Breast epithelium (tissue), 4 donors: ENCODE results near the gene PLCE1. TPM values are rescaled to one million over a fixed set of nuclear protein-coding genes. Genes with fewer than 3 reads are reported as not detected.

ENCODE experiments used
- DNase-seq, 2 donors: peaks; one replicate each; pipeline ENCODE4 v3.0.0-alpha.2; 2019; ENCODE audit warnings: low spot score in 2 of 2
- H3K27ac ChIP-seq, 2 donors: fragments of 200-600 bp; sonication (generic) in 1 of 2; one replicate each; pipeline ENCODE4 v1.5.1; 2016 to 2019; ENCODE audit warnings: mild to moderate bottlenecking in 1 of 2
- H3K27me3 ChIP-seq, 2 donors: fragments of 200-600 bp; sonication (generic) in 1 of 2; one replicate each; pipeline versions ENCODE4 v1.5.1 to v1.6.0; 2017 to 2019; ENCODE audit warnings: control low read depth in 1 of 2, mild to moderate bottlenecking in 1 of 2
- H3K36me3 ChIP-seq: fragments of 200-600 bp; one replicate; pipeline ENCODE4 v1.5.1; 2019
- H3K4me1 ChIP-seq, 2 donors: fragments of 200-600 bp; sonication (generic); one replicate each; pipeline ENCODE4 v1.5.1; 2016 to 2019; ENCODE audit warnings: control low read depth in 1 of 2
- H3K4me3 ChIP-seq, 3 donors: fragments of 200-600 bp; sonication (generic); 1 replicate in 2 of 3; 2 replicates in 1 of 3; pipeline ENCODE4 v1.5.1; 2016 to 2019; ENCODE audit warnings: mild to moderate bottlenecking in 3 of 3, moderate library complexity in 2 of 3
- H3K9me3 ChIP-seq, 2 donors: fragments of 200-600 bp; sonication (generic) in 1 of 2; one replicate each; pipeline ENCODE4 v1.5.1; 2016 to 2019; ENCODE audit warnings: control low read depth in 1 of 2
- CTCF ChIP-seq, 3 donors: fragments of 450-650 bp; IDR thresholded peaks; one replicate each; pipeline ENCODE4 v1.5.1; 2016 to 2017; ENCODE audit warnings: antibody characterized with exemption in 3 of 3, mild to moderate bottlenecking in 3 of 3, moderate library complexity in 3 of 3
- POLR2A ChIP-seq: fragments of 450-650 bp; IDR thresholded peaks from one replicate; pipeline ENCODE4 v1.6.1; 2016; ENCODE audit warnings: antibody characterized with exemption, mild to moderate bottlenecking, moderate library complexity
- POLR2AphosphoS5 ChIP-seq, 3 donors: sonication (generic); formaldehyde crosslinking; IDR thresholded peaks; one replicate each; pipeline ENCODE4 v1.6.1; 2017; ENCODE audit warnings: antibody characterized with exemption in 3 of 3
- intact Hi-C: fragments of 100-400 bp; cut with DNase I; formaldehyde crosslinking; loops from one replicate; pipeline ENCODE4 v1.15.1; 2023; ENCODE audit warnings: low total_unique reads
- total RNA-seq, 3 donors: library from RNA; depleted of rRNA; stranded (reverse); fragments of >200 nt; gene quantifications; one replicate each; pipeline ENCODE4 v1.1.0, GENCODE V29; 2016

Gene PLCE1
- total RNA-seq, 3 donors from 2014 or later, result 6.2 to 14.1 (median 7.0) TPM

DNA sequence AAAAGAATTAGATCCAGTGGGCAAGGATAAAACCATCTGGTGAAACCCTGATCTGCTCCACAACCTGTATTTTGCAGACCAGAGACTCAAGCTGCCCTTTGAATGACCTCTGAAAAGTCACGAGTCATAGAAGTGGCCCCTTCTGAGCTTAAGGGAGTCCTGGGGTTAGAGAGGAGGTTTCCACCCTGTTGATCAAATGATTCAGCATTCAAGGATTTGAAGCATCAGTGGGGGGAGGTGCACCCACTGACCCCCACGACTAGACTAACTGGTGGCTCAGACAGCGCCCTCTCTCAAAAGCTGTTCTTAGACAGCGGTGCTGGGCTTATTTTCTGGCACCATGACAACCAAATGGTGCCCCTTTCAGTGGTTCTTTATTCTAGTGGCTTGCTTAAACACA is 44.3 kb downstream of the PLCE1 start:
- Histone ChIP-seq H3K36me3 (no peaks in the 10 kb centered on the region), H3K4me1 (no peaks in the 10 kb centered on the region), H3K27ac (no peak overlapping the region), H3K27me3 (no peaks in the 10 kb centered on the region), H3K9me3 (no peaks in the 10 kb centered on the region), H3K4me3 (no peak overlapping the region)
- TF ChIP-seq POLR2A (no peak), POLR2AphosphoS5 (IDR thresholded peaks at IDR 0.05) (no peak)
- intact Hi-C loops, result no loop called here
- no peak for DNase-seq

GRCh38 chr10:94041206-94041605 is 47.5 kb downstream of the PLCE1 start:
- intact Hi-C loops, result no loop called here
- H3K9me3 ChIP-seq, result no peaks in the 10 kb centered on the region
- H3K4me1 ChIP-seq, result no peaks in the 10 kb centered on the region
- H3K36me3 ChIP-seq, result no peaks in the 10 kb centered on the region
- H3K27ac ChIP-seq, result no peak overlapping the region
- TF ChIP-seq CTCF (IDR thresholded peaks at IDR 0.05) (no peak), POLR2A (no peak), POLR2AphosphoS5 (IDR thresholded peaks at IDR 0.05) (no peak)
- no peaks in the 10 kb centered on the region for H3K27me3 ChIP-seq
- no peak for DNase-seq
- no peak overlapping the region for H3K4me3 ChIP-seq

- Histone ChIP-seq H3K36me3 (no peaks in the 10 kb centered on the region), H3K27me3 (no peaks in the 10 kb centered on the region), H3K4me3 (no peak overlapping the region), H3K4me1 (no peaks in the 10 kb centered on the region), H3K9me3 (no peaks in the 10 kb centered on the region), H3K27ac (no peak overlapping the region)
- no peak for DNase-seq
- intact Hi-C loops, result no loop called here
- no peak for TF ChIP-seq POLR2AphosphoS5 (IDR thresholded peaks at IDR 0.05)
- no peak for TF ChIP-seq POLR2A
- no peak for TF ChIP-seq CTCF (IDR thresholded peaks at IDR 0.05)
Measured at GRCh38 chr10:94042001-94042833, 48.5 kb downstream of the PLCE1 start.

- Histone ChIP-seq H3K27me3 (no peaks in the 10 kb centered on the region), H3K36me3 (no peaks in the 10 kb centered on the region), H3K4me3 (no peak overlapping the region), H3K27ac (no peak overlapping the region), H3K4me1 (no peaks in the 10 kb centered on the region), H3K9me3 (no peaks in the 10 kb centered on the region)
- TF ChIP-seq CTCF (IDR thresholded peaks at IDR 0.05) (no peak), POLR2A (no peak), POLR2AphosphoS5 (IDR thresholded peaks at IDR 0.05) (no peak)
- intact Hi-C loops, result no loop called here
- DNase-seq, result no peak
Measured at GRCh38 chr10:94042834-94043175, 49.1 kb downstream of the PLCE1 start.

Other genes with a start within 250 kb of the PLCE1 start
- gene LGI1, start 236.0 kb upstream of the PLCE1 start, total RNA-seq, result under 1 TPM in 2 of 3 donors, not detected in 1; 0.15 to 0.48 TPM
- gene SLC35G1, start 100.0 kb upstream of the PLCE1 start, total RNA-seq, result 1 to 10 TPM; 2.9 to 7.0 (median 3.9) TPM